PFSK-1 (cell line): ENCODE results near the gene MIOS.

Experiments used
- POLR2AphosphoS5 ChIP-seq: IDR thresholded peaks from 2 replicates; pipeline ENCODE4 v1.6.1; 2012; ENCODE audit warnings: low read depth, mild to moderate bottlenecking, control low read depth, low read length, moderate library complexity
- TAF1 ChIP-seq: IDR thresholded peaks from 2 replicates; pipeline ENCODE4 v1.6.1; 2012; ENCODE audit warnings: low read length, control low read depth, borderline replicate concordance; ENCODE audit not compliant: insufficient read depth

DNA sequence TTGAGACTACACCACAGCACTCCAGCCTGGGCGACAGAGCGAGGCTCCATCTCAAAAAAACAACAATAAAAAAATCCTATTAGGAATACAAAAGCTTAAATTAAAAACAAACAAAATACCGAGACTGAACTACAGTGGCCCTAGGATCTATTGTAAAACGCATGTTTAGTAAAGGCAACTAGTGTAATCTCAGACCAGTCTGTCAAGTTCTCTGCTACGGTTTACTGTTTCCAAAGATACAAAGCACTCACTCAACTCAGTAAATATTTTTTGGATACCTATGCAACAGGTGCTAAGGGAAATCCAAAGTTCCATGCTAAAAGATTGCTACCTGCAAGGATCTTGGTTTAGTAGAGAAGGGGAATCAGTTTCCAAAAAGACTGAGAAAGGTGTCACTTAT, 3.4 kb upstream of the MIOS start:
- TF ChIP-seq TAF1 = no peak
- TF ChIP-seq POLR2AphosphoS5 = no peak
